Middle frontal gyrus (tissue), 1 donor: Measurements from ENCODE around the gene HCK.

Source experiments
- DNase-seq: peaks from one replicate; pipeline ENCODE4 v3.0.0-alpha.2; 2015; ENCODE audit warnings: low spot score; ENCODE audit errors: extremely low spot score

The HCK gene

GRCh38 chr20:32052090-32052777 lies at the start of gene HCK:
HCK (plus strand) TSS chr20:32052242.
- no peak for DNase-seq

GRCh38 chr20:32003325-32003724 lies 48.7 kb upstream of the HCK start:
- no peak for DNase-seq

GRCh38 chr20:32004963-32005362 lies 47.1 kb upstream of the HCK start:
- no peak for DNase-seq

- no peak for DNase-seq
Observed at GRCh38 chr20:32006053-32006452, 46.0 kb upstream of the HCK start.

- no peak for DNase-seq
Observed at GRCh38 chr20:32006841-32007786, 44.9 kb upstream of the HCK start.

GRCh38 chr20:32007787-32008616 lies 44.0 kb upstream of the HCK start:
- DNase-seq = no peak

- no peak for DNase-seq
Observed at GRCh38 chr20:32009564-32009963, 42.5 kb upstream of the HCK start.

- no peak for DNase-seq
Observed at GRCh38 chr20:32010101-32010500, 41.9 kb upstream of the HCK start, which contains the start of gene CCM2L. CCM2L (plus strand) TSS chr20:32010438; CDS start chr20:32010455, 17 bp downstream.

- no peak for DNase-seq
Observed at GRCh38 chr20:32010666-32011065, 41.4 kb upstream of the HCK start.

- DNase-seq = no peak
Observed at GRCh38 chr20:32012159-32012688, 39.8 kb upstream of the HCK start.

- DNase-seq = no peak
Observed at GRCh38 chr20:32013326-32013725, 38.7 kb upstream of the HCK start.

GRCh38 chr20:32017711-32018251 lies 34.3 kb upstream of the HCK start:
- no peak for DNase-seq

- no peak for DNase-seq
Observed at GRCh38 chr20:32018269-32019155, 33.5 kb upstream of the HCK start.

- no peak for DNase-seq
Observed at GRCh38 chr20:32019156-32019510, 32.9 kb upstream of the HCK start.

GRCh38 chr20:32019563-32020463 lies 32.2 kb upstream of the HCK start:
- no peak for DNase-seq

GRCh38 chr20:32021091-32021490 lies 31.0 kb upstream of the HCK start:
- DNase-seq = no peak

- no peak for DNase-seq
Observed at GRCh38 chr20:32024683-32025295, 27.3 kb upstream of the HCK start.

- no peak for DNase-seq
Observed at GRCh38 chr20:32027643-32028042, 24.4 kb upstream of the HCK start.
